Adipocyte (in vitro differentiated cells): ENCODE data around the gene PDE3A.

ENCODE experiments used
- DNase-seq: peaks from one replicate; pipeline ENCODE4 v3.0.0-alpha.2; 2015; ENCODE audit warnings: low read depth
- H3K27me3 ChIP-seq: replicated peaks from 2 replicates; pipeline ENCODE4 v1.7.0; 2013; ENCODE audit warnings: mild to moderate bottlenecking, low read length, moderate library complexity; ENCODE audit not compliant: control insufficient read depth, insufficient read depth
- H3K36me3 ChIP-seq: 2 replicates; pipeline ENCODE4 v1.7.0; 2013; ENCODE audit warnings: low read length, mild to moderate bottlenecking, moderate library complexity; ENCODE audit not compliant: control insufficient read depth, insufficient read depth, severe bottlenecking
- H3K4me1 ChIP-seq: 2 replicates; pipeline ENCODE4 v1.7.0; 2013; ENCODE audit warnings: mild to moderate bottlenecking, low read length, moderate library complexity; ENCODE audit not compliant: control insufficient read depth, insufficient read depth
- H3K4me3 ChIP-seq: 2 replicates; pipeline ENCODE4 v1.7.0; 2013; ENCODE audit warnings: mild to moderate bottlenecking, low read length, moderate library complexity
- H3K9ac ChIP-seq: 2 replicates; pipeline ENCODE4 v1.7.0; 2013; ENCODE audit warnings: mild to moderate bottlenecking, low read length, moderate library complexity
- H3K9me3 ChIP-seq: 2 replicates; pipeline ENCODE4 v1.7.0; 2013; ENCODE audit warnings: mild to moderate bottlenecking, low read length, moderate library complexity; ENCODE audit not compliant: control insufficient read depth

Gene PDE3A

GRCh38 chr12:20643822-20644221, 275.5 kb downstream of the PDE3A start:
- H3K4me3 ChIP-seq = no peak overlapping the region
- no peak overlapping the region for H3K9ac ChIP-seq
- H3K27me3 ChIP-seq = no peaks in the 10 kb centered on the region
- no peaks in the 10 kb centered on the region for H3K36me3 ChIP-seq
- no peak for DNase-seq
- no peaks in the 10 kb centered on the region for H3K4me1 ChIP-seq
- H3K9me3 ChIP-seq = no peaks in the 10 kb centered on the region

GRCh38 chr12:20646239-20646827, 278.0 kb downstream of the PDE3A start:
- Histone ChIP-seq H3K9ac (no peak overlapping the region), H3K36me3 (peaks cover 3% of the 10 kb centered on the region), H3K27me3 (no peaks in the 10 kb centered on the region), H3K9me3 (no peaks in the 10 kb centered on the region), H3K4me3 (no peak overlapping the region), H3K4me1 (no peaks in the 10 kb centered on the region)
- DNase-seq = peak; percentile 72

GRCh38 chr12:20653871-20654270, 285.5 kb downstream of the PDE3A start:
- Histone ChIP-seq H3K27me3 (no peaks in the 10 kb centered on the region), H3K36me3 (peaks cover 8% of the 10 kb centered on the region), H3K4me1 (no peaks in the 10 kb centered on the region), H3K9me3 (no peaks in the 10 kb centered on the region), H3K9ac (no peak overlapping the region), H3K4me3 (no peak overlapping the region)
- no peak for DNase-seq

- Histone ChIP-seq H3K27me3 (no peaks in the 10 kb centered on the region), H3K9me3 (peaks cover 14% of the 10 kb centered on the region), H3K4me1 (no peaks in the 10 kb centered on the region), H3K4me3 (no peak overlapping the region), H3K36me3 (peaks cover 4% of the 10 kb centered on the region), H3K9ac (no peak overlapping the region)
- no peak for DNase-seq
Observed at GRCh38 chr12:20656600-20656999, 288.3 kb downstream of the PDE3A start.

GRCh38 chr12:20657496-20657895, 289.2 kb downstream of the PDE3A start:
- no peak overlapping the region for H3K4me3 ChIP-seq
- H3K27me3 ChIP-seq = no peaks in the 10 kb centered on the region
- no peak overlapping the region for H3K9ac ChIP-seq
- H3K36me3 ChIP-seq = peaks cover 4% of the 10 kb centered on the region
- DNase-seq = no peak
- no peaks in the 10 kb centered on the region for H3K4me1 ChIP-seq
- peaks cover 14% of the 10 kb centered on the region for H3K9me3 ChIP-seq

GRCh38 chr12:20681334-20681733, 313.0 kb downstream of the PDE3A start:
- DNase-seq = no peak

GRCh38 chr12:20695232-20695631, 326.9 kb downstream of the PDE3A start, which contains the start of gene SLCO1C1:
Gene SLCO1C1, plus strand, starts transcription at chr12:20695332. Its CDS starts 4,245 bp downstream, at chr12:20699577.
- no peaks in the 10 kb centered on the region for H3K9me3 ChIP-seq
- H3K36me3 ChIP-seq = no peaks in the 10 kb centered on the region
- H3K9ac ChIP-seq = no peak within 1 kb of the TSS
- no peak for DNase-seq
- peaks cover 27% of the 10 kb centered on the region for H3K4me1 ChIP-seq
- no peaks in the 10 kb centered on the region for H3K27me3 ChIP-seq
- peak within 1 kb of the TSS; percentile 42 for H3K4me3 ChIP-seq

More at GRCh38 chr12:20681334-20681733, 313.0 kb downstream of the PDE3A start:
- Histone ChIP-seq H3K9me3 (no peaks in the 10 kb centered on the region), H3K36me3 (peaks cover 10% of the 10 kb centered on the region), H3K4me3 (no peak overlapping the region), H3K9ac (no peak overlapping the region), H3K4me1 (peaks cover 5% of the 10 kb centered on the region), H3K27me3 (no peaks in the 10 kb centered on the region)

- peaks cover 27% of the 10 kb centered on the region for H3K4me1 ChIP-seq
- no peaks in the 10 kb centered on the region for H3K9me3 ChIP-seq
- no peaks in the 10 kb centered on the region for H3K36me3 ChIP-seq
- H3K4me3 ChIP-seq = peak overlapping the region; percentile 56
- DNase-seq = no peak
- no peaks in the 10 kb centered on the region for H3K27me3 ChIP-seq
- peak overlapping the region; percentile 25 for H3K9ac ChIP-seq
Observed at GRCh38 chr12:20696181-20696905, 328.0 kb downstream of the PDE3A start.

- no peak for DNase-seq
- Histone ChIP-seq H3K4me1 (peaks cover 13% of the 10 kb centered on the region), H3K9ac (no peak overlapping the region), H3K27me3 (no peaks in the 10 kb centered on the region), H3K9me3 (no peaks in the 10 kb centered on the region), H3K36me3 (no peaks in the 10 kb centered on the region), H3K4me3 (no peak overlapping the region)
Observed at GRCh38 chr12:20701106-20701505, 332.8 kb downstream of the PDE3A start.

GRCh38 chr12:20704860-20705259, 336.5 kb downstream of the PDE3A start:
- DNase-seq = no peak
- no peaks in the 10 kb centered on the region for H3K9me3 ChIP-seq
- H3K27me3 ChIP-seq = no peaks in the 10 kb centered on the region
- no peak overlapping the region for H3K9ac ChIP-seq
- no peaks in the 10 kb centered on the region for H3K4me1 ChIP-seq
- H3K36me3 ChIP-seq = no peaks in the 10 kb centered on the region
- H3K4me3 ChIP-seq = no peak overlapping the region

GRCh38 chr12:20711846-20712245, 343.5 kb downstream of the PDE3A start:
- Histone ChIP-seq H3K4me1 (no peaks in the 10 kb centered on the region), H3K4me3 (no peak overlapping the region), H3K9ac (no peak overlapping the region), H3K27me3 (no peaks in the 10 kb centered on the region), H3K36me3 (no peaks in the 10 kb centered on the region), H3K9me3 (no peaks in the 10 kb centered on the region)
- no peak for DNase-seq
